NCI-H2107 treated with DMSO at 0.1 percent for 48 hours (cell line): ENCODE data around the gene VCX3B.
"Not testable (repeated sequence)": the region's sequence is repeated elsewhere in the genome, so short reads cannot be mapped to it uniquely, and the experiment has no call there.

Experiments
- DNase-seq: peaks from one replicate; lab custom pipeline; 2025; ENCODE audit not compliant: unreplicated experiment; lab: John Stamatoyannopoulos, UW

The VCX3B gene

GRCh38 chrX:8464530-8464929 is at the start of gene VCX3B:
VCX3B (plus strand) TSS chrX:8464830; CDS start chrX:8465451, 621 bp downstream.
- not testable (repeated sequence) for DNase-seq

GRCh38 chrX:8418301-8418700 is 46.3 kb upstream of the VCX3B start:
- DNase-seq: no peak

GRCh38 chrX:8424912-8425311 is 39.7 kb upstream of the VCX3B start:
- DNase-seq: no peak

- no peak for DNase-seq
Measured at GRCh38 chrX:8429692-8430249, 34.9 kb upstream of the VCX3B start.

GRCh38 chrX:8430444-8430843 is 34.2 kb upstream of the VCX3B start:
- no peak for DNase-seq

GRCh38 chrX:8432396-8432795 is 32.2 kb upstream of the VCX3B start:
- DNase-seq: no peak

- DNase-seq: no peak
Measured at GRCh38 chrX:8433109-8434062, 31.2 kb upstream of the VCX3B start.

- no peak for DNase-seq
Measured at GRCh38 chrX:8447368-8447767, 17.3 kb upstream of the VCX3B start.

- DNase-seq: not testable (repeated sequence)
Measured at GRCh38 chrX:8452343-8452742, 12.3 kb upstream of the VCX3B start.

- DNase-seq: no peak
Measured at GRCh38 chrX:8453611-8454010, 11.0 kb upstream of the VCX3B start.

GRCh38 chrX:8455557-8455956 is 9.1 kb upstream of the VCX3B start:
- DNase-seq: no peak

GRCh38 chrX:8462488-8462887 is 2.1 kb upstream of the VCX3B start:
- no peak for DNase-seq

- DNase-seq: peak; percentile 42
Measured at GRCh38 chrX:8484360-8484949, 19.8 kb downstream of the VCX3B start.

- not testable (repeated sequence) for DNase-seq
Measured at GRCh38 chrX:8495036-8495435, 30.4 kb downstream of the VCX3B start.

- no peak for DNase-seq
Measured at GRCh38 chrX:8500203-8500602, 35.6 kb downstream of the VCX3B start.

GRCh38 chrX:8502101-8502500 is 37.5 kb downstream of the VCX3B start:
- DNase-seq: not testable (repeated sequence)

GRCh38 chrX:8504451-8504850 is 39.8 kb downstream of the VCX3B start:
- DNase-seq: no peak
